Mammary epithelial cell (primary cell): ENCODE measurements around the gene IL31.

Source experiments
- CTCF ChIP-seq, 2 donors: IDR thresholded peaks in 1 of 2; conservative IDR thresholded peaks in 1 of 2; 2 replicates each; pipeline ENCODE4 v1.5.1; 2011 to 2012; ENCODE audit warnings: inconsistent platforms in 2 of 2, low read length in 2 of 2, mild to moderate bottlenecking in 2 of 2, control low read depth in 1 of 2, low read depth in 1 of 2; ENCODE audit not compliant: insufficient read depth in 1 of 2; ENCODE audit errors: extremely low read depth in 1 of 2
- EZH2 ChIP-seq: IDR thresholded peaks from 2 replicates; pipeline ENCODE4 v1.6.1; 2012; ENCODE audit warnings: low read length, inconsistent platforms, borderline replicate concordance

DNA sequence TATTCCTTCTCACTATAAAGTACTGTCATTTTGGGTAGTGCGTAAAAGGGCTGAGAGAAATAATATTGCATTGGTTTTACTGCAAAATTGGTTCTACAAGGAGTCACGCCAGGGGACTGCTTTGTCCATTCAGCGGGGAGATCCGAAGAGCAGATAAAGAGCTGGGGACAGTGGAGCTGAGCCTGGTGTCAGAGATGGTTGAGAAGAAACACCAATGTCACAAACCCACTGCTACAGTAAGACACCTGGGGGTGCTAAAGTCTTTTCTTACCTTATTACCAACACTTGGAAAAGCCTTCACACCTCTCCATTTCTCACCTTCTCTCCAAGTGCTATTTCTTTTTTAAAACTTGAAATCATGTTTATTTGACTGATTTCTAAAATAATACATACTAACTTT, 14.1 kb downstream of the IL31 start:
- TF ChIP-seq CTCF (conservative IDR thresholded peaks at IDR 0.05 in 1 of 2, IDR thresholded peaks at IDR 0.05 in 1 of 2; ENCODE audit: extremely low read depth in 1 of 2, insufficient read depth in 1 of 2, low read depth in 1 of 2, low read length in 2 of 2) (peak; percentile 14 to 24), EZH2 (no peak)
